Measurements from ENCODE around the gene PIK3R6. TPM values are rescaled to one million over a fixed set of nuclear protein-coding genes. Genes with fewer than 3 reads are reported as not detected.

Gene PIK3R6
- polyA plus RNA-seq, 1 donor (not counting 4 experiments of a cell fraction or from before 2014, with no cell fraction given) = 0.03 TPM

DNA sequence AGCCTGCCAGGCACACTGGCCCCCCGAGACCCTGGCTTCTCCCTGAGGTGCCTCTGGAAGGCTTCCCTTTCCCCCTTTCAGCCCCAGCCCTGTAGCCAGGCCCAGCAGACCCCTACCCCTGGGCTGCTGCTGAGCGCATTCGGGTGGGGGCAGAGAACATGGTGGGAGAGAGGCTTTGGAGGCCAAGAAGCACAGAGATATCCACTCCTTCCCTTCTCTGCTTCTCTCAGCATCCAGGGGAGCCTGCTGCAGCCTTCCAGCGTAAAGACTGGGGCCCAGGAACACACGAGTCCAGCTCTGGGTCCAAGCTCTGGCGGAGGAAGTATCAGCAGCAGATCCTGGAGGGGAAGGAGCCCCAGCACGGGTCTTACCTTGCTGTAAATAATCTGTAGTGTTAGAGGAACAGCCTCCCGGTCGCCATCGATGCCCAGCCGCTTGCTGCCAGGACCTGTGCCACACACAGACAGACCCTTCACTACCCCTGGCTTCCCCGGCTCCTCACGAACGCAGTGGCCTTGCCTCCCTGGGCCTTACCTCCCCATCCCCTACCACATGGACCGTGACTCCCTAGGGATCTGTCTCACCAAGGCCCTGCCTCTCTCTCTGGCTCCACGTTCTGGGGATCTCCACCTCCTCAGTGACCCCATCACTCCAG is 17.0 kb upstream of the PIK3R6 start:
- no peak for TF ChIP-seq CTCF (optimal IDR thresholded peaks at IDR 0.05 in 1 of 3, IDR thresholded peaks at IDR 0.05 in 1 of 3, conservative IDR thresholded peaks at IDR 0.05 in 1 of 3; ENCODE audit: extremely low read depth in 1 of 3, insufficient read depth in 2 of 3, low read length in 3 of 3)
- TF ChIP-seq EZH2 (IDR thresholded peaks at IDR 0.05; ENCODE audit: low read length) = no peak
- DNase-seq (ENCODE audit: low read depth, low spot score) = no peak
- no peaks in the 10 kb centered on the region for H4K20me1 ChIP-seq (ENCODE audit: control insufficient read depth, extremely low read depth, insufficient read depth, low read length)
- dilution Hi-C loops (cut with MboI; ENCODE audit: extremely low pct_ligation_motif_present, low sequenced_read_pairs) = no loop called here
- no peak overlapping the region for H3K27ac ChIP-seq (ENCODE audit: control insufficient read depth, insufficient read depth, low read length)
- no peak overlapping the region for H2AFZ ChIP-seq (ENCODE audit: control insufficient read depth, low read length)
- H3K27me3 ChIP-seq (ENCODE audit: control insufficient read depth, extremely low read depth, insufficient read depth, low read length) = no peaks in the 10 kb centered on the region
- H3K4me3 ChIP-seq (ENCODE audit: control insufficient read depth in 2 of 3, extremely low read depth in 1 of 3, insufficient read depth in 2 of 3, low read depth in 1 of 3, low read length in 3 of 3) = no peak overlapping the region
- no peaks in the 10 kb centered on the region for H3K9me3 ChIP-seq (ENCODE audit: control insufficient read depth, low read depth, low read length)
- H3K4me2 ChIP-seq (ENCODE audit: control insufficient read depth, extremely low read depth, insufficient read depth, low read depth, low read length) = no peak overlapping the region
- no peak overlapping the region for H3K9ac ChIP-seq (ENCODE audit: control insufficient read depth, extremely low read depth, insufficient read depth, low read length)
- no peaks in the 10 kb centered on the region for H3K79me2 ChIP-seq (ENCODE audit: control insufficient read depth, insufficient read depth, low read length)
- FAIRE-seq = no peak
- H3K4me1 ChIP-seq (ENCODE audit: control insufficient read depth, extremely low read depth, insufficient read depth, low read length) = no peaks in the 10 kb centered on the region
- H3K9me1 ChIP-seq (ENCODE audit: control insufficient read depth, extremely low read depth, insufficient read depth, low read length) = no peaks in the 10 kb centered on the region
- H3K36me3 ChIP-seq (ENCODE audit: control insufficient read depth in 2 of 2, extremely low read depth in 1 of 2, insufficient read depth in 2 of 2, low read length in 2 of 2) = no peaks in the 10 kb centered on the region

DNA sequence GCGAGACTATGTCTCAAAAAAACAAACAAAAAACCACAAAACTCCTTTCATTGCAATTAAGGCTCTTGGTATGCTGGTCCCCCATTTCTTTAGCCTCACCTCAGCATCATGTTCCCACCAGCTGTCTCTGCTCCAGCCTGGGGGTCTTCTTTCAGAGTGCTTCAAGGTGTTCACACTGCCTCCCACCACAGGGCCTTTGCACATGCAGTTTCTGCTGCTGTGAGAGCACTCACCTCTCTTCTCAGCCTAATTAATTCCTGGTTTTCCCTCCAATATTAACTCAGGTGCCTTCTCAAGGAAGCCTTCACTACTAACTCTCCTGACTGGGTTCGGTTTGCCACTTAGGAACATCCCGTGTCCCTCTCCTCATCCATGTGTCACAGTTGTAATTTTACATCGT is 15.9 kb upstream of the PIK3R6 start:
- TF ChIP-seq CTCF (optimal IDR thresholded peaks at IDR 0.05 in 1 of 3, IDR thresholded peaks at IDR 0.05 in 1 of 3, conservative IDR thresholded peaks at IDR 0.05 in 1 of 3; ENCODE audit: extremely low read depth in 1 of 3, insufficient read depth in 2 of 3, low read length in 3 of 3) (no peak), EZH2 (IDR thresholded peaks at IDR 0.05; ENCODE audit: low read length) (no peak)
- H3K27ac ChIP-seq (ENCODE audit: control insufficient read depth, insufficient read depth, low read length) = no peak overlapping the region
- DNase-seq (ENCODE audit: low read depth, low spot score) (no peak), FAIRE-seq (no peak)
- no peak overlapping the region for H2AFZ ChIP-seq (ENCODE audit: control insufficient read depth, low read length)
- H3K4me1 ChIP-seq (ENCODE audit: control insufficient read depth, extremely low read depth, insufficient read depth, low read length) = no peaks in the 10 kb centered on the region
- no peaks in the 10 kb centered on the region for H4K20me1 ChIP-seq (ENCODE audit: control insufficient read depth, extremely low read depth, insufficient read depth, low read length)
- no peaks in the 10 kb centered on the region for H3K9me3 ChIP-seq (ENCODE audit: control insufficient read depth, low read depth, low read length)
- no peaks in the 10 kb centered on the region for H3K27me3 ChIP-seq (ENCODE audit: control insufficient read depth, extremely low read depth, insufficient read depth, low read length)
- H3K9me1 ChIP-seq (ENCODE audit: control insufficient read depth, extremely low read depth, insufficient read depth, low read length) = no peaks in the 10 kb centered on the region
- no peak overlapping the region for H3K4me3 ChIP-seq (ENCODE audit: control insufficient read depth in 2 of 3, extremely low read depth in 1 of 3, insufficient read depth in 2 of 3, low read depth in 1 of 3, low read length in 3 of 3)
- dilution Hi-C loops (cut with MboI; ENCODE audit: extremely low pct_ligation_motif_present, low sequenced_read_pairs) = no loop called here
- no peaks in the 10 kb centered on the region for H3K36me3 ChIP-seq (ENCODE audit: control insufficient read depth in 2 of 2, extremely low read depth in 1 of 2, insufficient read depth in 2 of 2, low read length in 2 of 2)
- no peaks in the 10 kb centered on the region for H3K79me2 ChIP-seq (ENCODE audit: control insufficient read depth, insufficient read depth, low read length)
- no peak overlapping the region for H3K9ac ChIP-seq (ENCODE audit: control insufficient read depth, extremely low read depth, insufficient read depth, low read length)
- H3K4me2 ChIP-seq (ENCODE audit: control insufficient read depth, extremely low read depth, insufficient read depth, low read depth, low read length) = no peak overlapping the region
